ENCODE measurements around the gene MGAT5.

MGAT5 gene

DNA sequence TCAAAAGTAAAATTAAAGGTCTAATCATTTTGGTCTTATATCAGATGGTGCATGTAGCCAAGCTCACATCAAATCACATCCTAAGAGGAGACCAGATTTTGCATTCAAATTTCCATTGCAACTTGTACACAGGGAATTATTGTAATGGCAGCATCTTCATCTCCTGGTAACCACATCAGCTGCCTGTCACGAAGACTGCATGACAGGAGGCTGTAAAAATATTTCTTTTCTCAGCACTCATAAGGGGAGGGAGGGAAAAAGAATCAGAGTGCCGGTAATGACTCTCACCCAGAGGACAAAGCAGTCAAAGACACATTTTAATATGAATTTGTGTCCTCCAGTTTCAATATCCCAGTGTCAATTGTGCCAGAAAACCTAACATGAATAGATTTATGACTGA lies 248.2 kb downstream of the MGAT5 start:
- no peak for DNase-seq (ENCODE audit: low read depth, low spot score)

All from activated naive CD8-positive, alpha-beta T cell treated with anti-CD3 and anti-CD28 coated beads, Interleukin-2, amount 50 U/mL, for 16 hours (primary cell).